NB4 (cell line): ENCODE results near the gene TMEM132C.

Experiments
- CTCF ChIP-seq: IDR thresholded peaks from one replicate; pipeline ENCODE4 v1.5.1; 2012; ENCODE audit warnings: low read depth, low read length
- MAX ChIP-seq: IDR thresholded peaks from 2 replicates; pipeline ENCODE4 v1.6.1; 2011; ENCODE audit warnings: low read depth, low read length
- MYC ChIP-seq: IDR thresholded peaks from 2 replicates; pipeline ENCODE4 v1.6.1; 2011; ENCODE audit warnings: low read depth, low read length
- POLR2A ChIP-seq: IDR thresholded peaks from 2 replicates; pipeline ENCODE4 v1.6.1; 2011; ENCODE audit warnings: mild to moderate bottlenecking; ENCODE audit not compliant: insufficient read length; ENCODE audit errors: extremely low read depth

GRCh38 chr12:128235635-128236417 is 31.1 kb upstream of the TMEM132C start:
- no peak for TF ChIP-seq POLR2A
- no peak for TF ChIP-seq CTCF
- no peak for TF ChIP-seq MAX
- no peak for TF ChIP-seq MYC
